ENCODE measurements around the gene SMYD3.

Gene SMYD3

GRCh38 chr1:246311461-246311860 lies 195.6 kb downstream of the SMYD3 start:
- no peak overlapping the region for H3K4me3 ChIP-seq (ENCODE audit: low read depth, low read length)
- TF ChIP-seq, protein P1, sequence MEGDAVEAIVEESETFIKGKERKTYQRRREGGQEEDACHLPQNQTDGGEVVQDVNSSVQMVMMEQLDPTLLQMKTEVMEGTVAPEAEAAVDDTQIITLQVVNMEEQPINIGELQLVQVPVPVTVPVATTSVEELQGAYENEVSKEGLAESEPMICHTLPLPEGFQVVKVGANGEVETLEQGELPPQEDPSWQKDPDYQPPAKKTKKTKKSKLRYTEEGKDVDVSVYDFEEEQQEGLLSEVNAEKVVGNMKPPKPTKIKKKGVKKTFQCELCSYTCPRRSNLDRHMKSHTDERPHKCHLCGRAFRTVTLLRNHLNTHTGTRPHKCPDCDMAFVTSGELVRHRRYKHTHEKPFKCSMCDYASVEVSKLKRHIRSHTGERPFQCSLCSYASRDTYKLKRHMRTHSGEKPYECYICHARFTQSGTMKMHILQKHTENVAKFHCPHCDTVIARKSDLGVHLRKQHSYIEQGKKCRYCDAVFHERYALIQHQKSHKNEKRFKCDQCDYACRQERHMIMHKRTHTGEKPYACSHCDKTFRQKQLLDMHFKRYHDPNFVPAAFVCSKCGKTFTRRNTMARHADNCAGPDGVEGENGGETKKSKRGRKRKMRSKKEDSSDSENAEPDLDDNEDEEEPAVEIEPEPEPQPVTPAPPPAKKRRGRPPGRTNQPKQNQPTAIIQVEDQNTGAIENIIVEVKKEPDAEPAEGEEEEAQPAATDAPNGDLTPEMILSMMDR (IDR thresholded peaks at IDR 0.05; ENCODE audit: insufficient read depth, low read depth, low read length, missing control alignments), result no peak

GRCh38 chr1:246309247-246309884 lies 197.7 kb downstream of the SMYD3 start:
- TF ChIP-seq, protein P1 (IDR thresholded peaks at IDR 0.05; ENCODE audit: insufficient read depth, low read depth, low read length, missing control alignments), result no peak
- DNase-seq (ENCODE audit: low read depth), result no peak
- no peak overlapping the region for H3K4me3 ChIP-seq (ENCODE audit: low read depth, low read length)

More at GRCh38 chr1:246311461-246311860, 195.6 kb downstream of the SMYD3 start:
- no peak for DNase-seq (ENCODE audit: low read depth)

- TF ChIP-seq, protein P1 (IDR thresholded peaks at IDR 0.05; ENCODE audit: insufficient read depth, low read depth, low read length, missing control alignments), result no peak
- H3K4me3 ChIP-seq (ENCODE audit: low read depth, low read length), result no peak overlapping the region
- no peak for DNase-seq (ENCODE audit: low read depth)
Measured at GRCh38 chr1:246308533-246309075, 198.5 kb downstream of the SMYD3 start.

DNA sequence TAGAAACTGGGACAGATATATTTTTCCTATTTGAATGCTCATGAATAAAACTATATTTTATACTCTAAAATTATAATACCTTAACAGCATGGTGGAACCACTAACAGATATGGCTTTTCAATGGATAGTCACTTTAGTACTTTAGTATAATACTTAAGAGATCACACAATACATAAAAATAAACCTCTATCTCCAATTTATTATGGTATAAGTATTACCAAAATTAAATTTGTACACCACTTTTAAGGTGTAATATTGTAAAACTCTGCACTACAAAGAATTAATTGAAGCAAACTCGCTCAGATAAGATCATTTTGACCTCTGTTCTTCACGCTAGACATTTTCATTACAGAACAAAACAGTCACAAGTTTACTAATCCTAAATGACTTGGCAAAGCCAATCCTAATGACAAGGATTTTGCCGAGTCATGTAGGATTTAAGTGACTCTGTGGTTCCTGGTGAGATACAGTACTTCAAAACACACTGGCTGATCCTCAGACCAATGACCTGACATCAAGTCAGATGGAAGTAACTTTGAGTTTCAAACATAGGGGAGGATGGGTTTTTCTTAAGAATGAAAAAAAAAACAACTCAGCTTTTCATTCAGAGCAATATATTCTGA lies 200.6 kb downstream of the SMYD3 start:
- TF ChIP-seq, protein P1 (IDR thresholded peaks at IDR 0.05; ENCODE audit: insufficient read depth, low read depth, low read length, missing control alignments), result no peak
- no peak overlapping the region for H3K4me3 ChIP-seq (ENCODE audit: low read depth, low read length)
- DNase-seq (ENCODE audit: low read depth), result no peak

GRCh38 chr1:246304484-246305259 lies 202.4 kb downstream of the SMYD3 start:
- H3K4me3 ChIP-seq (ENCODE audit: low read depth, low read length), result no peak overlapping the region
- DNase-seq (ENCODE audit: low read depth), result no peak
- TF ChIP-seq, protein P1 (IDR thresholded peaks at IDR 0.05; ENCODE audit: insufficient read depth, low read depth, low read length, missing control alignments), result no peak

- no peak overlapping the region for H3K4me3 ChIP-seq (ENCODE audit: low read depth, low read length)
- TF ChIP-seq, protein P1 (IDR thresholded peaks at IDR 0.05; ENCODE audit: insufficient read depth, low read depth, low read length, missing control alignments), result no peak
- DNase-seq (ENCODE audit: low read depth), result no peak
Measured at GRCh38 chr1:246302711-246303317, 204.3 kb downstream of the SMYD3 start.
